Stimulated activated CD4-positive, alpha-beta T cell treated with anti-CD3 and anti-CD28 coated beads, TNF-alpha, amount 100 ng/mL, for 48 hours (primary cell): Measurements from ENCODE around the gene TRIM4.
"Not testable (repeated sequence)": the region's sequence is repeated elsewhere in the genome, so short reads cannot be mapped to it uniquely, and the experiment has no call there.

ENCODE experiments used
- DNase-seq, 3 donors: peaks; one replicate each; pipeline ENCODE4 v3.0.0-alpha.2; 2020; ENCODE audit warnings: low read depth in 3 of 3

Gene TRIM4

GRCh38 chr7:99918959-99919813, at the start of gene TRIM4:
TSS of gene TRIM4 (minus strand) at chr7:99919530. CDS start at chr7:99919401, 129 bp downstream.
- peak; percentile 82 to 90 (median 85) for DNase-seq

- DNase-seq: no peak
Observed at GRCh38 chr7:99958564-99959227, 39.4 kb upstream of the TRIM4 start.

- DNase-seq: no peak
Observed at GRCh38 chr7:99955247-99955646, 35.9 kb upstream of the TRIM4 start.

GRCh38 chr7:99954643-99955042, 35.3 kb upstream of the TRIM4 start:
- not testable (repeated sequence) for DNase-seq

- no peak for DNase-seq
Observed at GRCh38 chr7:99953649-99954048, 34.3 kb upstream of the TRIM4 start.

GRCh38 chr7:99952649-99953048, 33.3 kb upstream of the TRIM4 start:
- not testable (repeated sequence) for DNase-seq

GRCh38 chr7:99950819-99951218, 31.5 kb upstream of the TRIM4 start:
- not testable (repeated sequence) for DNase-seq

- DNase-seq: no peak
Observed at GRCh38 chr7:99949645-99950228, 30.4 kb upstream of the TRIM4 start.

- no peak for DNase-seq
Observed at GRCh38 chr7:99947608-99948007, 28.3 kb upstream of the TRIM4 start.

GRCh38 chr7:99944497-99945070, 25.3 kb upstream of the TRIM4 start:
- DNase-seq: no peak

- no peak for DNase-seq
Observed at GRCh38 chr7:99943641-99944496, 24.5 kb upstream of the TRIM4 start.

GRCh38 chr7:99938296-99938695, 19.0 kb upstream of the TRIM4 start:
- no peak for DNase-seq

GRCh38 chr7:99935009-99935408, 15.7 kb upstream of the TRIM4 start:
- not testable (repeated sequence) for DNase-seq

- DNase-seq: no peak
Observed at GRCh38 chr7:99930376-99930775, 11.0 kb upstream of the TRIM4 start.

GRCh38 chr7:99929730-99930053, 10.4 kb upstream of the TRIM4 start:
- no peak for DNase-seq

- DNase-seq: no peak
Observed at GRCh38 chr7:99928994-99929729, 9.8 kb upstream of the TRIM4 start, which contains the start of gene GJC3. TSS of gene GJC3 (minus strand) at chr7:99929620. CDS start at chr7:99929620, 0 bp downstream.

- DNase-seq: no peak
Observed at GRCh38 chr7:99928188-99928587, 8.9 kb upstream of the TRIM4 start.

GRCh38 chr7:99927536-99927935, 8.2 kb upstream of the TRIM4 start:
- DNase-seq: no peak

- DNase-seq: no peak
Observed at GRCh38 chr7:99926321-99926720, 7.0 kb upstream of the TRIM4 start.

GRCh38 chr7:99923200-99923599, 3.9 kb upstream of the TRIM4 start:
- no peak for DNase-seq

- no peak for DNase-seq
Observed at GRCh38 chr7:99920149-99920548, 819 bp upstream of the TRIM4 start.
